Renal pelvis (tissue), 4 donors: ENCODE measurements around the gene ZNF618. TPM values are rescaled to one million over a fixed set of nuclear protein-coding genes. Genes with fewer than 3 reads are reported as not detected.

Experiments
- DNase-seq: peaks from one replicate; pipeline ENCODE4 v3.0.0-alpha.2; 2013
- polyA plus RNA-seq, 3 donors: library from polyadenylated mRNA; unstranded; fragments of 120-200 nt; gene quantifications; one replicate each; pipeline ENCODE4 v1.2.1, GENCODE V29; 2013; ENCODE audit not compliant: insufficient read length in 3 of 3

ZNF618 gene
- polyA plus RNA-seq, 3 donors = 42.3 to 48.8 (median 45.8) TPM

DNA sequence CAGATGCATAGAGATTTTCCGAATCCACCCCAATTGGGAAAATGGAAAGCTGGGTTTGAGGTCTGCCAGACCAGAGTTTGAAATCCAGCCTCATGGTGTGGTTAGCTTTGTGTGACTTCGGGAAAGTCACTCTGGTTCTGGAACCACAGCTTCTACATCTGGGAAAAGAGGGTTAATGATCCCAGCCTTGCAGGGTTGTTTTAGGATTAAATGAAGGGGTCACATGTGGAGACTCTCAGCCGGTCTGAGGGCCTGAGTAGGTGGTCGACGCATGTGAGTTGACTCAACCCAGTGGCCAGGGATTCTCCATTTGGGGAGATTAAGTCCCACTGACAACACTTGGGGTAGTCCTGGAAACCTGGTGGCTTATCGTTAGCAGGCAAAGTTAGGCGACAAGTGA, 6.1 kb downstream of the ZNF618 start:
- no peak for DNase-seq

DNA sequence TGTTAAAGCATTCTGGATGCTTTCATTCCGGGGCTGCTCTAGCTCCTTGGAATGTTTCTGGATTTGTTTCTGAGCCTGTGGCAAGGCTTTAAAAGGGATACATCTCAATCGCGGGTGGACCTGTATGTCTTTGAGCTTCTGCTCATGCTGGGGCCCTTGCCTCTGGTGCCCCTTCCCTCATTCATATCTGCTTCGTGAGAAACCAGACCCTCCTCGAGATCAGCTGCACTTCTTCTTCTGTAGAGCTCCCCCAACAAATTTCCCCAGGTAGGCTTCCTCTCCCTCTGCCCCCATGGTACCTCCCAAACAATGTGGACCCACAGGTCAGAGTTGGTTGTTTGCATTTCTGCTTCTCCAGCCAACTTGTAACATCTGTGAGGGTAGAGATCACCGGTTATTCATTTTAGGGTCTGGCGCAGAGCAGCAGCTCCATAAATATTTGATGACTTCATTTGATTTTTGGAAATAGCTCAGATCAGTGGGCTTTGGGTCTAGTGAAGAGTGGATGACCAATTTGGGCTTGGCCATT, 6.6 kb downstream of the ZNF618 start:
- no peak for DNase-seq

DNA sequence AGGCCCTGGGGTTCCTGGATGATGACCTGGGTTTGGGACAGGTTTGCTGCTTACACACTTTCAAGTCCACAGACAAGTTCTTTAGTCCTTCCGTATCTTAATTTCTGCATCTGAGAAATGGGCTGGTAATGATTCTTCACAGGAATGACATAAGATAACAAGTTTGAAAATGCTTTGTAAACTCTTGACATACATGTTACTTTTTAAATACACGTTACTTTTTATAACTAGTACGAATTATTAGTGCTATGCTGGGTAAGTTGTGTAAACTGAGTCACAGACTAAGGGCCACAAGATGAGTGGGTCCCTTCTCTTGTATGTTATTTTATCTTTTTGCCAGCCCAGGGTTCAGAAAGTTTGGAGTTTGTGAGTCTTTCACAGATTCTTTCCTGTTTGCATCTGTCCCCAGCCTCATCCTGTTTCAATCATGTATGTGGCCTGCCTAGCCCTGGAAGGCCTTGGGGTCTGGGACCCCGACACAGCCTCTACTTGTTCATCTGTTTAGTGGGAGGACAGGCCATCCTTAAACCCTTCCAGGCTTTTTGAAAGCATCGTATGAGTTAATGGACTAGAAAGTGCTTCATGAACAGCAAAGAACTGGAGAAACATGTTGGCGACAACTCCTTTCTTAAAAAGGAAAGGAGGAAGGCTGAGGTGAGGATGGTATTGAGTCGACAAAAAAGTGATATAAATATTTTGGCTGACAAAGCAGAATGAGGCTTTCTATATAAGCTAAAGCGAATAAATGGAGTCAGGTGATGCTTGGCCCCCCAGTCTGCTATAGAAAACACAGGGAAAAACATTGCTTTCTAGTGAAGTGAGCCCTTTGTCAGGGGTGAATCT, 9.3 kb downstream of the ZNF618 start:
- no peak for DNase-seq

DNA sequence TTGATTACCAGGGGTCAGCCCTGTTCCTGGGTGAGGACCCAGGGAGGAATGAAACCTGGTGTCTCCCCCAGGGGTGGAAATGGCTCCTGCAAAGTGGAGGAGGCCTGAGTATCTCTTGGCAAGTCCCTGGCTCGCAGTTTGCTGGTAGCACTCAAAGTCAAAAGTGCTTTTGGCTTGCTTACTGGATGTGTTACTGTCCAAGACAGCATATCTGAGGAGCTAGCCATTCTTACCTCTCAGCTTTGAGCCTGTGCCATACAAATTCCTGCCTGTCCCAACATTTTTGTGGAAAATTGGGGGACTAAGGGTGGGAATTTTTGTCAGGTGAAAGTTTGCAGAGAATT, 9.9 kb downstream of the ZNF618 start:
- DNase-seq = no peak

DNA sequence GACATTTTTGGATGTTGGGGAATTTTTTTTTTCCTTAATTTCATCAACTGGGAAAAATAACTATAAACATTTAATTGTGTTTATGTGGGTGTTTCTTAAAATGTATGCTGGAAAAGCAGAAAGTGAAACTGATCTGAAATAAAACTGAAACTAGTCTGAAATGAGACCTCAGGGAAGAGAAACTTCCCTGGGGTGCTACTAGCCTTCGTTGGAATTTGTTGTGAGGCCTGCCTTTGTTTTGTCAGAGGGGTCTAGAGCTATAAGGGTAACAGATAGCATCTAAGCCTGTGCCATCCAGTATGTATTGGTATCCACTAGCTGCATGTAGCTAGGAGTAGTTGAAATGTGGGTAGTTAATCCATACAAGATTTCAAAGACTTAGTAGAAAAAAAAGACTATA, 10.4 kb downstream of the ZNF618 start:
- DNase-seq = no peak

DNA sequence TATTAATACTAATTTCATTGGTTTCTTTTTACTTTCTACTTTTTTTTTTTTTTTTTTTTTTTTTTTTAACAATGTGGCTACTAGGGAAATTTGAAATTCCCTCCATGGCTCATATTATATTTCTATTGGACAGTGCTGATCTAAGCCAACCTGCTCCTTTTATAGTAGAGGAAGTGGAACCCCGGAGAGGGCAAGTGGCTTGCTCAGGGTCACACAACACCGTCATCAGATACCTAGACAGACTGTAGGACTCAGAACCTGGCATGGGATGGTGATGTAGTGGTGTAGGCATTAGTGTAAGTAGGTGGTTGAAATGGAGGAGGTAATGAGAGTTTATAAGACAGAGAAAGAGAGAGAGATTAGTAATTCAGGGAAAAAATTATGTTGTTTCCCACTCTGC, 10.8 kb downstream of the ZNF618 start:
- no peak for DNase-seq

DNA sequence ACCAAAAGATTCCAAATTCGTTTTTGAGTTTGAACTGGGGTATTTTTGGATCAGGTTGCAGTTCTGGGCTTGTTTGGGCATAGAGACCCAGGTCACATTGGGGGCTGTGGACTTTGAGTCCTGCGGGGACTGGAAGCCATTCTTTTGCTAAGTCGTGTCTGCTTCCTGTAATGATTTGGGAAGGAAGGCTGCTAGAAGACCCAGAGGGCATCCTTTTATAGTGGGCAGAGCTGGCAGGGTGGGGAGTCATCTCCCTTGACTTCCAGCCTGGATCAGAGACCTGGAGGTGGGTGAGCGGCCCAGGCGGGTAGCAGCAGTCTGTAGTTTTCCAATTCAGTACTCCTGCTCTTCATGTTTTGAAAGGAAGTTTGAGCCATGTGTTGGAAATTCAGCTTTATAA, 11.3 kb downstream of the ZNF618 start:
- DNase-seq = no peak

DNA sequence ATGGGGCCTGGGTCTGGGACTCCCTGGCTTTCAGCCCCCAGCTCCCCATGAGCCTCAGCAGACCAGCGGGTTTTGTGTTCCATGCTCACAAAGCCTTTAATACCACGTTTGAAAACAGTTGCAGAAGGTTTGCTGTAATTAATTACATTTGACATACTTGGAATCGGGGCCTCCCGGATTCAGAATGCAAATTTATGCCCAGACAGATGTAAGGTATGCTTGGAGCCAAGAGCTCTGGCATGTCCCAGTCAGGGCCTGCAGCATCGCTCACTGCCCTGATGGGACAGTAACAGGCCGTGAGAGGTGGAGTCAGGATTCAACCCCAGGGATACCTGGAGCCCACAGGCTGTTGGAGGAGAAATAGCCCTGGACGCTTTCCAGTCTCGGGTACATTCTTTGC, 12.2 kb downstream of the ZNF618 start:
- no peak for DNase-seq

DNA sequence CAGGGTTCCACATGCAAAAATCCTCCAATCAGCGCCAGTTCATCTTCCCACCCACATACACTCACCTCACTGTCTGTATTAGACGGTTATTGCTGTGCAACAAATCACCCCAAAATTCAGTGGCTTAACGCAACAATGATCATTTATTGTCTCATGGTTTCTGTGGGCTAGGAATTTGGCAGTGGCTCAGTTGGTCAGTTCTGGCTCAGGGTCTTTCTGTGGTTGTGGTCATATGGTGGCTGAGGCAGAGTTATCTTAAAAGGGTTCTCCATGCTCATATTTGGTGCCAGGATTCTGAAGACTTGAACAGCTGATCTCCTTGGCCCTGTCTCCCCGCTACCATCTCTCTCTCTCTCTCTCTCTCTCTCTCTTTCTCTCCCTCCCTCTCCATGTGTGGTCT, 12.9 kb downstream of the ZNF618 start:
- no peak for DNase-seq

DNA sequence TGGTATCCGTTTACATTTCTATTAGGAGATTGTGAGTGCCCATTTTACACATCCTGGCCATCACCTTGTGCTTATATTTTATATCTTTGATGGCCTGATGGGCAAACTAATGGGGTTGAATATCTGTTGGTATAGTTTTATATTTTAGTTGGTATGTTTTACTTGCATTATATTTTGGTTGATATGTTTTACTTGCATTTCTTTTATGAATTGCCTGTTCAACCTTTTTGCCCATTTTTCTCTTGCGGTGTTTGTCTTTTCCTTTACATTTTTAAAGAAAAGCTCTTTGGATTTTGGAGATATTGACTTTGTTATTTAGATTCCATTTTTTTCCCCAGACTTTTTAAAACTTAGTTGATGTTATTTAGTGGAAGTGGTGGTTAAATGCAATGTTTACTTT, 14.6 kb downstream of the ZNF618 start:
- no peak for DNase-seq

DNA sequence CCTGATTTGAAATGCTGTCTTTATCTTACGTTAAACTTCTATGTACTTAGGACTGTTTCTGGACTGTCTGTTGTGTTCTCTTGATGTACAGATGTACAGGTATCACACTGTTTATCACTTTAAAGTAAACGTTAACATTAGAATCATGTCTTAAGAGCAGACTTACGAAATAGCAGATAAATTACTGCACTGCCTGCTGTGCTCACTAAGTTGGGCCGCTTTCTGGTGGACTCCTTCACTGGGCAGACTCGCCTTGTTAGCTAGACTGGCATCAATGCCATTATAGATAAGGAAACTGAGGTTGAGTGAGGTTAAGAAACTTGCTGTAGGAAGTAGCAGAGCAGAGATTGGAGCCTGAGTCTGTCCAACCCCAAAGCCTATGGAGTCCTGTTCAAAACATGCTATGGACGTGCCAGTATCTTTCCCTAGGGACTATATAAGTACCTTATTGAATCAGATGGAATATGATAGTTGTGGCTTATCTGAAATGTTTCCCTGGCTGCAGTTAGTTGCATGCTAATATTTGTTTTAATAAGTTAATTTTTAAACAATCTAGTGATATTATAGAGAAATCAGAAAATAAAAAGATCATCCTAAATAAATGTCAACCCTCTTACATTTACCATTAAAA, 16.9 kb downstream of the ZNF618 start:
- DNase-seq = no peak

DNA sequence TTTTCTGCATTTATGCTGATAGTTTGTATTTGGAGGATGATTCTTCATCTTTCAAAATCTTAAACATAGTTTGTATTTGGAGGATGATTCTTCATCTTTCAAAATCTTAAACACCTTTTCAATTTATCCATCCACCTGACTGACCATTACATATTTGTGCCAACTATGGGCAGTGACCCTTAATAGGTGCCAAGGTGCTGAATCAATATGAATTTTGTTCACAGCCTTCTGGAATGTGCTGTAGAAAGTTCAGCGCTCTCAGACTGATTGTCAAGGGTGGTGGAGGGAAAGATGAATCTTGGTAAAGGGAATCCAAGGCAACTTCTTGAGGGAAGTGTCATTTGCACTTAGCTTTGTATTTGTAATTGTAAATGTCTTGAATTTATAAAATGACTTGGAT, 18.1 kb downstream of the ZNF618 start:
- DNase-seq = no peak

DNA sequence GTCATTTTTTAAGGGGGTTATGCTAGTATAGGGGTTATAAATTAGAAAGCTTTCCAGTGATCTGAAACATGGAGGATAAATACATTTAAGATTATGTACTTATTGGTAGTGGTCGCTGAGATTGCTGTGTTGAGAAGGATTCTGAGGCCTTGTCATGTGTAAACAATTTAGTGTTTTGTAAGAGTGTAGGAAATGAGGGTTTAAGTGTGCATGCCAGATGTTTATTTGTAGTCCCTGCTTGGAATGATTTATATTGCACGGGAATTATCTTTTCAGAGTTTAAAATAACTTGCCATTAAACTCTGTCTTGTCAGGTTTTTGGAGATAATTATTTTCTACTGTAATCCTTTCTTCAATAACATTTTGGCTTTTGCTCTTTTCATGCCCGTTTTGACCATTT, 19.4 kb downstream of the ZNF618 start:
- no peak for DNase-seq

DNA sequence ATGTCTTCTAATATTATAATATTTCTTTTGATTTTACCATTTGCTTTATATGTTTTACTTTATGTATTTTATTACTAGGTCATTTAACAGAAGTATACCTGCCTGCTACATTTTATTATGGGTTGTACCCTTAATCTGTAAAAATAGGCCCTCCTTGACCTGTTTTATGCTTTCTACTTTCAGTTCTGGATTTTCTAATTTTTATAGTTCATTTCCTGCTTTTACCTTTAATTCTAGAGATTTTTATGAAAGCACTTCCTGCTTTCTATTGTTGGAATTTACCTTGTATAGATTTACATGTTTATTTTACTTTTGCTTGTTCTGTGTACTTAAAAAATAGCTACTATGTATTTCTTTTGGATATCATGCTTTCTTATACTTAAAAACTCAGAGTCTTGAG, 20.6 kb downstream of the ZNF618 start:
- no peak for DNase-seq

DNA sequence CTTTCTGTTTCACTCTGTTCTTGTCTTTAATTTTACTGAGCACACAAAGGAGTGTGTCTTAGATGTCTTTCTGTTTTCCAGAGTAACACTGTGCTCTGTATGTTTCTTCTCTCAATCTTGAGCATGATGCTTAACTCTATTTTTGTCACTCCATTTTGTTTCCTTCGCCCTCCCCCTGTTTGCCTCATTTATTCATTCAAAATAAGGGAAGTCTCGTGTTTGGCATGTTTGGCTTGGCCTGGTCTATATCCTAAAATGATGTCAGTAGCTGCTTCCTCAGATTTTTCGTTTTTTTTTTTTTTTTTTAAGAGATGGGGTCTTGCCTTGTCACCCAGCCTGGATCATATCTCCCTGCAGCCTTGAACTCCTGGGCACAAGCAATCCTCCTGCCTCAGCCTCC, 22.0 kb downstream of the ZNF618 start:
- DNase-seq = no peak

DNA sequence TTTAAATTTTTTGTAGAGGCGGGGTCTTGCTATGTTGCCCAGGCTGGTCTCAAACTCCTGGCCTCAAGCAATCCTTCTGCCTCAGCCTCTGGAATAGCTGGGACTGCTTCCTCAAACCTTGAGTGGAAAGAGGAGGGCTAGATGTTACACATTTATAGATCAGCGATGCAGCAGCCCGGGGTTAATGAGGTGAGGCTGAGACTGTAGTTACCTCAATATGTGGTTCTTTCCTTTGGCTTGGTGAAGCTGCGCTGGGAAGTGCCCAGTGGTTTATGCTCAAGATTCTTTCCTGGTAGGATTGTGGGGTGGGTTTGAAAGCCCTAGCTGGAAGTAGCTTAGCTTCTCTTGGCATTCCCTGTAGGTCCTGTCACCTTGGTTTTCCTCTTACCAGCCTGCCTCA, 22.5 kb downstream of the ZNF618 start:
- no peak for DNase-seq

DNA sequence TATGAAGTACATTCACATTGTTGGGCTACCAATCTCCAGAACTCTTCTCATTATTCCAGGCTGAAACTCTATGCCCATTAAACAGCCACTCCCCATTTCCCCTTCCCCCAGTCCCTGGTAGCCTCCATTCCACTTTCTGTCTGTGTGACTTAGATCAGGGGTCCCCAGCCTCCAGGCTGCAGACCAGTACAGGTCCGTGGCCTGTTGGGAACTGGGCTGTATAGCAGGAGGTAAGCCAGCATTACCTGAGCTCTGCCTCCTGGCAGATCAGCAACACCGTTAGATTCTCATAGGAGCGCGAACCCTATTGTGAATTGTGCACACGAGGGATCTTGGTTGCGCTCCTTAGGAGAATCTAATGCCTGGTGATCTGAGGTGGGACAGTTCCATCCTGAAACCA, 23.1 kb downstream of the ZNF618 start:
- no peak for DNase-seq

DNA sequence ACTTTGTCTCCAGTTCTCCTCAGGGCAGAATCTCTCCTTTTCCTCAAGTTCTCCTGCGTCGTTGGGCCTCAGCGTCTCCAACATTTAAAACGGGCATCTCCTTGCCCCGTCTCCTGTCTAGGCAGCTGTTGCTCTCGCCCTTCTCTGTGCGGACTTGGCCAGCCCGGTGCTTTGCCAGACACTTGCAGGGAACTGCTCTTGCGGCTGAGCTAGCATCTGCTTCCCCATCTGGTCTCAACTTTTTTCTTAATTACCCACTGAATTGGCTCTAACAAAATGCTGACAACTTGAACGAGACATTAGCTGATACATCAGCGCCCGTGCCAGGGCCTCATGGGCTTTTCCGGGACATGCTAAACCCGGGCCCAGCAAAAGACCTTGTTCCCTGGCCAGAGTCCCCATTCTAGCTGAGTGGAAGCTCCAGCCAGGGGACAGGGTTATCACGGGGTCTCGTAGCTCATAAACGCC, 25.1 kb downstream of the ZNF618 start:
- DNase-seq = no peak

DNA sequence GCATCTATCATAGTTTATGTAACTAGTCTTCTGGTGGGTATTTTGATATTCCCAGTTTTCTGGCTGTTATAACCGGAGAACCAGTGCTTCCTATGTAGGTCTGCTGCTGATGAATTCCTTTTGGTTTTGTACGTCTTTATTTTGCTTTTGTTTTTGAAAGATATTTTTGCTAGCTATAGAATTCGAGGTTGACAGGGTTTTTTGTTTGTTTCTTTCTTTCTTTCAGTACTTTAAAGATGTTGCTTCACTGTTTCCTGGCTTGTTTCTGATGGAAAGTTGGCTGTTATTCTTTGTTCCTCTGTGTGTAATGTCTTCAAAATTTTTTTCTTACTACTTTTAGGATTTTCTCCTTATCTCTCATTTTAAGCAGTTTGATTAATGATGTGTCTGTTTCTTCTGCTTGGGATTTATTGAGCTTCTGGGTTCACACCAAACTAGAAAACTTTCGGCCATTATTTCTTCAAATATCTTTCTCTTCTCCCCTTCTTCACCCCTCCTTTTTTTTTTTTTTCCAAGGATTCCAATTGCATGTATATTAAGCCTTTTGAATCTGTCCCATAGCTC, 27.5 kb downstream of the ZNF618 start:
- no peak for DNase-seq

DNA sequence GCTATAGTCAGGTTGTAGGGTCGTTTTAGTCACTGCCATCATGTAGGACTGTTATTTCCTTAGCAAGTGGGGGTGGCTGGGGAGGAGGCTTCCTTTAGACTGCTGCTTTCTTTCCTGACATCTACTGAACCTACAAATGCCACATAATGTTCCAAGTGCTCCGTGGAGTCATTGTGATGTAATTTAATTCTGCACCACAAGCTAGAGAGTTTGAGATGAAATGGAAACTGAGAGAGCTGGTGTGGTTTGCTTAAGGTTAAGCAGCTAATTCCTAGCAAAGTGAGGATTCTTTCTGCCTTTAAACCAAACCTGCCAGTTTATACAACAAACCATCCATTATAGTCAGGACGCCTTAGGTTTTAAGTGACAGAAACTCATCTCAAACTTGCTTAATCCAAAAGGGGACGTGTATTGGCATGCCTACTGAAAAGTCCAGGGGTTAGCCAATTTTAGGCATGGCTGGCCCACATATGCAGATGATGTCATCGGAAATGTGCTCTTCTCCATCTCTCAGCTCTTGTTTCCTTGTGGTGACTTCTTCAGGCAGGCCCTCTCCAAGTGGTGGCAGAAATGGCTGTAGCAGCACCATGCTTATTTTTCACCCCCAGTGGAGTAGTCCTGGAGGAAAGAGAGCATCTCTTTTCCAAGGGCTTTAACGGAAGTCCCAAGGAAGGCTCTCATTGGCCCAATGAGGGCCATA, 30.5 kb downstream of the ZNF618 start:
- no peak for DNase-seq

DNA sequence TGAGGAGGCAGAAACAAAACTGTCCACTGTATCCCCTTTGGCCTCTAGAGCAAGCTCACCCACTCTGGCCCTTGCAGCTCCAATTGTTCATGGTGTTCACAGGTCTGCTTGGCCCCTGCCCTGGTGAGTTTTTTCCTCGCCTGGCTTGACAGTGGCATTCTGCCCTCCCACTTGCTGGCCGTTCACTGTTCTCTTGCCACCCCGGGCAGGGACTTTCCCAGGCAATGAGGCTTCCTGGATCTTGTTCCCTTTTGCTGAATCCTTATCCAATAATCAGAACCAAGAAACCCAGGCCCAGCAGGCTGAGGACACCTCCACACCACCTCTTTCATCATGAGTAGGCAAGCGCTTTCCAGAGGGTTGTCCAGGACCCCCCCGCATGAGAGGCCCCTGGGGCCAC, 31.2 kb downstream of the ZNF618 start:
- DNase-seq = no peak

DNA sequence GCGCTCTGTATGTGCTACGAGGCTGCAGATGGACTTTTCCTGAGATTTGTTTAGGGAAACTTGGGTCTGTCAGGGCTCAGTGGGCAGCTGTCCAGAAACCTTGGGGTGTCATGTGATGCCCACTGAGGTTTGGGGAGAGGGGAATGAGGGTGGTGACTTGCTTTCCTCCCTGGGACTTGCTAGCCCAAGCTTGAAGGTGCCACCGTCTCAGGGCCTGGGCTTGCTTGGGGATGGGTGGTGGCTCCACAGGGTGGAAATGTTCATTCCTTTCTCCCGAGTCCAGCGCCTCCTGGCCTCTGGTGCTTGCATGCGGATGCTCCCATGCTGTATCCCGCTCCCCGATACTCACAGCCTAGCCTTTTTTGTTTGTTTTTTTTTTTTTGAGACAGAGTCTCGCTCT, 33.3 kb downstream of the ZNF618 start:
- no peak for DNase-seq
